Liver (tissue), 9 donors: ENCODE data around the gene MSH5. TPM values are rescaled to one million over a fixed set of nuclear protein-coding genes. Genes with fewer than 3 reads are reported as not detected.

Source experiments
- DNase-seq: peaks from one replicate; pipeline ENCODE4 v3.0.0-alpha.2; 2017; ENCODE audit warnings: low spot score
- H3K27ac ChIP-seq, 2 donors: one replicate each; pipeline ENCODE4 v1.7.0; 2013; ENCODE audit warnings: inconsistent platforms in 2 of 2, low read length in 2 of 2, control low read depth in 1 of 2, low read depth in 1 of 2, mild to moderate bottlenecking in 1 of 2
- H3K27me3 ChIP-seq, 4 donors: one replicate each; pipeline versions ENCODE4 v1.6.1 to v1.7.0; 2013; ENCODE audit warnings: low read length in 3 of 4, inconsistent platforms in 1 of 4, mild to moderate bottlenecking in 1 of 4, moderate library complexity in 1 of 4; ENCODE audit not compliant: control insufficient read depth in 4 of 4, insufficient read depth in 4 of 4
- H3K36me3 ChIP-seq, 4 donors: one replicate each; pipeline versions ENCODE4 v1.6.1 to v1.7.0; 2013; ENCODE audit warnings: low read length in 3 of 4, mild to moderate bottlenecking in 3 of 4, low read depth in 1 of 4, moderate library complexity in 1 of 4; ENCODE audit not compliant: control insufficient read depth in 4 of 4, insufficient read depth in 3 of 4
- H3K4me1 ChIP-seq, 4 donors: one replicate each; pipeline versions ENCODE4 v1.6.1 to v1.7.0; 2013; ENCODE audit warnings: low read length in 3 of 4, mild to moderate bottlenecking in 3 of 4, moderate library complexity in 1 of 4; ENCODE audit not compliant: control insufficient read depth in 4 of 4, insufficient read depth in 4 of 4
- H3K4me3 ChIP-seq, 3 donors: one replicate each; pipeline versions ENCODE4 v1.6.1 to v1.7.0; 2013; ENCODE audit warnings: low read length in 3 of 3, control low read depth in 1 of 3, low read depth in 1 of 3, mild to moderate bottlenecking in 1 of 3
- H3K9ac ChIP-seq, 2 donors: one replicate each; pipeline ENCODE4 v1.7.0; 2013; ENCODE audit warnings: low read length in 2 of 2, mild to moderate bottlenecking in 2 of 2, moderate library complexity in 2 of 2, control low read depth in 1 of 2, low read depth in 1 of 2
- H3K9me3 ChIP-seq, 4 donors: one replicate each; pipeline versions ENCODE4 v1.6.1 to v1.7.0; 2013; ENCODE audit warnings: low read length in 3 of 4; ENCODE audit not compliant: control insufficient read depth in 4 of 4
- ATF3 ChIP-seq: IDR thresholded peaks from 2 replicates; pipeline ENCODE4 v1.6.1; 2016; ENCODE audit warnings: antibody characterized with exemption
- CTCF ChIP-seq: fragments of 150-350 bp; IDR thresholded peaks from 2 replicates; pipeline ENCODE4 v1.5.1; 2017; ENCODE audit warnings: improper control_type of control experiment, low read depth, low read length; ENCODE audit not compliant: missing input control
- EGR1 ChIP-seq, 2 donors: IDR thresholded peaks; 2 replicates each; pipeline ENCODE4 v1.6.1; 2016 to 2018; ENCODE audit warnings: antibody characterized with exemption in 2 of 2, low read depth in 2 of 2
- FOXA2 ChIP-seq: IDR thresholded peaks from 2 replicates; pipeline ENCODE4 v1.6.1; 2016; ENCODE audit warnings: antibody characterized with exemption
- GABPA ChIP-seq, 2 donors: IDR thresholded peaks in 1 of 2; conservative IDR thresholded peaks in 1 of 2; 2 replicates each; pipeline ENCODE4 v1.6.1; 2016; ENCODE audit warnings: antibody characterized with exemption in 2 of 2, mild to moderate bottlenecking in 1 of 2, moderate library complexity in 1 of 2
- HNF4A ChIP-seq, 2 donors: conservative IDR thresholded peaks; 2 replicates each; pipeline ENCODE4 v1.6.1; 2016; ENCODE audit warnings: antibody characterized with exemption in 2 of 2, mild to moderate bottlenecking in 2 of 2
- HNF4G ChIP-seq: IDR thresholded peaks from 2 replicates; pipeline ENCODE4 v1.6.1; 2016; ENCODE audit warnings: antibody characterized with exemption
- JUND ChIP-seq, 2 donors: IDR thresholded peaks; 2 replicates each; pipeline ENCODE4 v1.6.1; 2016; ENCODE audit warnings: antibody characterized with exemption in 2 of 2
- MAX ChIP-seq: IDR thresholded peaks from 2 replicates; pipeline ENCODE4 v1.6.1; 2016; ENCODE audit warnings: antibody characterized with exemption
- NR2F2 ChIP-seq: IDR thresholded peaks from 2 replicates; pipeline ENCODE4 v1.6.1; 2016; ENCODE audit warnings: antibody characterized with exemption
- RAD21 ChIP-seq, 2 donors: IDR thresholded peaks; 2 replicates each; pipeline ENCODE4 v1.6.1; 2016; ENCODE audit warnings: antibody characterized with exemption in 2 of 2, mild to moderate bottlenecking in 2 of 2
- REST ChIP-seq: IDR thresholded peaks from 2 replicates; pipeline ENCODE4 v1.6.1; 2016; ENCODE audit warnings: antibody characterized with exemption, mild to moderate bottlenecking
- RXRA ChIP-seq, 2 donors: IDR thresholded peaks; 2 replicates each; pipeline ENCODE4 v1.6.1; 2017 to 2018; ENCODE audit warnings: antibody characterized with exemption in 2 of 2, mild to moderate bottlenecking in 1 of 2
- SP1 ChIP-seq: IDR thresholded peaks from 2 replicates; pipeline ENCODE4 v1.6.1; 2018; ENCODE audit warnings: antibody characterized with exemption, mild to moderate bottlenecking
- TAF1 ChIP-seq: conservative IDR thresholded peaks from 2 replicates; pipeline ENCODE4 v1.6.1; 2016; ENCODE audit warnings: antibody characterized with exemption, mild to moderate bottlenecking
- YY1 ChIP-seq: IDR thresholded peaks from 2 replicates; pipeline ENCODE4 v1.6.1; 2016; ENCODE audit warnings: antibody characterized with exemption, mild to moderate bottlenecking
- ZBTB33 ChIP-seq: IDR thresholded peaks from 2 replicates; pipeline ENCODE4 v1.6.1; 2016; ENCODE audit warnings: antibody characterized with exemption
- WGBS: extraction: QIAGEN DNeasy Blood & Tissue Kit; methylation state at CpG from one replicate; pipeline ENCODE4 v1.1.7; 2013; 5-methylcytosine and 5-hydroxymethylcytosine counted together
- polyA plus RNA-seq, 2 donors: library from polyadenylated mRNA; stranded (reverse) in 1 of 2; unstranded in 1 of 2; fragments of 200-250 nt in 1 of 2; fragments of >200 nt in 1 of 2; fragmentation: Nextera tagmentation in 1 of 2; extraction: Ambion mirVana in 1 of 2; gene quantifications; one replicate each; pipeline versions ENCODE4 v1.2.1 to v1.2.3, GENCODE V29; 2013 to 2015
- total RNA-seq, 2 donors: library from RNA; depleted of rRNA; stranded (reverse); fragments of >200 nt; gene quantifications; one replicate each; pipeline ENCODE4 v1.2.3, GENCODE V29; 2014
- donor health status: healthy.
- donor health status: healthy.
- donor health status: healthy.
- donor health status: healthy.
- donor health status: healthy.

The MSH5 gene
- total and polyA plus RNA-seq, 4 donors = 1.2 to 6.4 (median 4.0) TPM

- 73% methylated on average over 3 of the region's 3 CpGs for WGBS
- H3K4me3 ChIP-seq = no peak overlapping the region
- no peak for TF ChIP-seq RXRA (IDR thresholded peaks at IDR 0.05)
- TF ChIP-seq ZBTB33 = no peak
- TF ChIP-seq EGR1 (IDR thresholded peaks at IDR 0.05; ENCODE audit: low read depth in 2 of 2) = no peak
- TF ChIP-seq NR2F2 = no peak
- TF ChIP-seq GABPA (IDR thresholded peaks at IDR 0.05 in 1 of 2, conservative IDR thresholded peaks at IDR 0.05 in 1 of 2) = no peak
- TF ChIP-seq HNF4A (conservative IDR thresholded peaks at IDR 0.05) = no peak
- no peak for TF ChIP-seq CTCF
- no peak for TF ChIP-seq YY1
- TF ChIP-seq HNF4G = no peak
- TF ChIP-seq JUND (IDR thresholded peaks at IDR 0.05) = no peak
- no peak for TF ChIP-seq ATF3
- TF ChIP-seq TAF1 = no peak
- TF ChIP-seq SP1 = no peak
- no peak for TF ChIP-seq REST
- no peak for TF ChIP-seq RAD21 (IDR thresholded peaks at IDR 0.05)
- no peak for TF ChIP-seq MAX
- peaks cover 9 to 46% (median 30%) of the 10 kb centered on the region in 4 donors for H3K4me1 ChIP-seq
- no peaks in the 10 kb centered on the region for H3K9me3 ChIP-seq
- no peak overlapping the region for H3K27ac ChIP-seq
- DNase-seq = no peak
- H3K9ac ChIP-seq = no peak overlapping the region
- H3K27me3 ChIP-seq = no peaks in the 10 kb centered on the region
- H3K36me3 ChIP-seq = peaks cover 8 to 25% (median 20%) of the 10 kb centered on the region in 4 donors
These were observed 7.8 kb upstream of the MSH5 start for GRCh38 chr6:31732029-31732428.

- 86% methylated on average over 4 of the region's 4 CpGs for WGBS
- peaks cover 15 to 56% (median 43%) of the 10 kb centered on the region in 4 donors for H3K4me1 ChIP-seq
- no peak overlapping the region for H3K9ac ChIP-seq
- H3K9me3 ChIP-seq = no peaks in the 10 kb centered on the region
- no peak for TF ChIP-seq SP1
- TF ChIP-seq YY1 = no peak
- TF ChIP-seq MAX = no peak
- TF ChIP-seq RAD21 (IDR thresholded peaks at IDR 0.05) = no peak
- no peak for TF ChIP-seq GABPA (IDR thresholded peaks at IDR 0.05 in 1 of 2, conservative IDR thresholded peaks at IDR 0.05 in 1 of 2)
- no peak for TF ChIP-seq JUND (IDR thresholded peaks at IDR 0.05)
- no peak for TF ChIP-seq REST
- no peak for TF ChIP-seq HNF4G
- no peak for TF ChIP-seq FOXA2
- H3K36me3 ChIP-seq = peaks cover 4 to 25% (median 20%) of the 10 kb centered on the region in 4 donors
- H3K27me3 ChIP-seq = no peaks in the 10 kb centered on the region
- H3K4me3 ChIP-seq = no peak overlapping the region
- DNase-seq = no peak
- H3K27ac ChIP-seq = peak overlapping the region in 1 of 2 donors; percentile 96
These were observed 6.1 kb upstream of the MSH5 start for GRCh38 chr6:31733734-31734133.
